ENCODE data around the gene BTBD6.

DNA sequence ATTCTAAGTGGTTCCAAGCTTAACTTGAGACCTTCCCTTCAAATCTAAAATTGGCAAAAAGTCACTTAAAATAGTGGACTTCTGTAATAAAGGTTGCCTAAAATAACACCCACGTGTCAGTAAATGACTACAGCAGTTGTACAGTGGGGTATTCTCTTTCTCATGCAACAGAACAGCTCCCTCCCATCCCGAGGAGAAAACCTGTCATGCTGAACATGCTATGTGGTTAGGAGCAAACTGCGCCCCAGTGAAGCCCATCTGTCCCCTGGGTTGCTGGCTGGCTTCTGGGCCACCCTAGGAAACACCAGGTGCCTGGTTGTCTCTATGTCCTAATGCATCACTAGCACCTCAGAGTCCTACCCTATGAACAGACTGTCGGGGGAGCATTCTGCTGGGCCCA lies 2.7 kb downstream of the BTBD6 start:
- TF ChIP-seq POLR2A (IDR thresholded peaks at IDR 0.05): no peak
- TF ChIP-seq, protein P1, sequence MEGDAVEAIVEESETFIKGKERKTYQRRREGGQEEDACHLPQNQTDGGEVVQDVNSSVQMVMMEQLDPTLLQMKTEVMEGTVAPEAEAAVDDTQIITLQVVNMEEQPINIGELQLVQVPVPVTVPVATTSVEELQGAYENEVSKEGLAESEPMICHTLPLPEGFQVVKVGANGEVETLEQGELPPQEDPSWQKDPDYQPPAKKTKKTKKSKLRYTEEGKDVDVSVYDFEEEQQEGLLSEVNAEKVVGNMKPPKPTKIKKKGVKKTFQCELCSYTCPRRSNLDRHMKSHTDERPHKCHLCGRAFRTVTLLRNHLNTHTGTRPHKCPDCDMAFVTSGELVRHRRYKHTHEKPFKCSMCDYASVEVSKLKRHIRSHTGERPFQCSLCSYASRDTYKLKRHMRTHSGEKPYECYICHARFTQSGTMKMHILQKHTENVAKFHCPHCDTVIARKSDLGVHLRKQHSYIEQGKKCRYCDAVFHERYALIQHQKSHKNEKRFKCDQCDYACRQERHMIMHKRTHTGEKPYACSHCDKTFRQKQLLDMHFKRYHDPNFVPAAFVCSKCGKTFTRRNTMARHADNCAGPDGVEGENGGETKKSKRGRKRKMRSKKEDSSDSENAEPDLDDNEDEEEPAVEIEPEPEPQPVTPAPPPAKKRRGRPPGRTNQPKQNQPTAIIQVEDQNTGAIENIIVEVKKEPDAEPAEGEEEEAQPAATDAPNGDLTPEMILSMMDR (IDR thresholded peaks at IDR 0.05): no peak
